HG02798 (cell line): Measurements from ENCODE around the gene PRKAG2.
"Not testable (repeated sequence)": the region's sequence is repeated elsewhere in the genome, so short reads cannot be mapped to it uniquely, and the experiment has no call there.

Source experiments
- ATAC-seq: cut with Tn5 transposase; IDR thresholded peaks from one replicate; pipeline ENCODE4 v1.9.1; 2021; ENCODE audit warnings: mild to moderate bottlenecking; ENCODE audit not compliant: unreplicated experiment, poor library complexity

PRKAG2 gene

GRCh38 chr7:151590071-151590849 lies 286.7 kb downstream of the PRKAG2 start:
- peak; percentile 83 for ATAC-seq

GRCh38 chr7:151588982-151589381 lies 287.9 kb downstream of the PRKAG2 start:
- ATAC-seq: no peak

GRCh38 chr7:151586531-151587260 lies 290.2 kb downstream of the PRKAG2 start:
- no peak for ATAC-seq

- no peak for ATAC-seq
Observed at GRCh38 chr7:151585744-151586393, 291.0 kb downstream of the PRKAG2 start.

GRCh38 chr7:151581741-151582140 lies 295.2 kb downstream of the PRKAG2 start:
- ATAC-seq: no peak

GRCh38 chr7:151579644-151580043 lies 297.3 kb downstream of the PRKAG2 start:
- no peak for ATAC-seq

- ATAC-seq: no peak
Observed at GRCh38 chr7:151575410-151575809, 301.5 kb downstream of the PRKAG2 start.

- not testable (repeated sequence) for ATAC-seq
Observed at GRCh38 chr7:151573046-151573445, 303.9 kb downstream of the PRKAG2 start.

- no peak for ATAC-seq
Observed at GRCh38 chr7:151572136-151572535, 304.8 kb downstream of the PRKAG2 start.

GRCh38 chr7:151571471-151571870 lies 305.4 kb downstream of the PRKAG2 start:
- no peak for ATAC-seq

- no peak for ATAC-seq
Observed at GRCh38 chr7:151570366-151570915, 306.5 kb downstream of the PRKAG2 start.

GRCh38 chr7:151568956-151569940 lies 307.7 kb downstream of the PRKAG2 start:
- no peak for ATAC-seq

GRCh38 chr7:151566897-151567320 lies 310.0 kb downstream of the PRKAG2 start:
- no peak for ATAC-seq

- ATAC-seq: no peak
Observed at GRCh38 chr7:151565541-151565940, 311.4 kb downstream of the PRKAG2 start.

GRCh38 chr7:151560243-151560642 lies 316.7 kb downstream of the PRKAG2 start:
- no peak for ATAC-seq

- ATAC-seq: no peak
Observed at GRCh38 chr7:151559557-151560183, 317.2 kb downstream of the PRKAG2 start.

- ATAC-seq: no peak
Observed at GRCh38 chr7:151558575-151558974, 318.3 kb downstream of the PRKAG2 start.

- no peak for ATAC-seq
Observed at GRCh38 chr7:151556592-151556991, 320.3 kb downstream of the PRKAG2 start.

GRCh38 chr7:151553356-151553755 lies 323.6 kb downstream of the PRKAG2 start:
- no peak for ATAC-seq
